HG02588 (cell line): ENCODE data around the gene GORASP1.
A peak's percentile ranks its signal among the peaks of the same experiment; 100 is the strongest.
"Not testable (repeated sequence)": the region's sequence is repeated elsewhere in the genome, so short reads cannot be mapped to it uniquely, and the experiment has no call there.

Source experiments
- ATAC-seq: cut with Tn5 transposase; IDR thresholded peaks from one replicate; pipeline ENCODE4 v1.9.1; 2021; ENCODE audit warnings: mild to moderate bottlenecking, moderate library complexity; ENCODE audit not compliant: unreplicated experiment

The GORASP1 gene

DNA sequence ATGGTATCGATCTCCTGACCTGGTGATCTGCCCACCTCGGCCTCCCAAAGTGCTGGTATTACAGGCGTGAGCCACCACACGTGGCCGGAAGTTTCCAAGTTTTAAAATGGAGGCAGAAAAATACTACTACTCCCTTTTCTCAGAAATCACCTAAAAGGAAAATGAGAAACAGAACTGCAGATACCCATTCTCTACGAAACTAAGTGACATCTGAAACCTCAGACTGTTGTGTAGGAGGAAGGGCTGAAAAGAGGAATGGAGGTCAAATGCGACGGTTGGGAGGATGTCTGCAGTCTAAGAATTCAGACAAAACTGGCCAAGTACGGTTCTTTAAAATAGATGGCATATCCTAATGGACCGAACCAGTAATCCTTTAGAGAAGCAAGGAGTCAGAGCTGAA, 31.5 kb downstream of the GORASP1 start:
- no peak for ATAC-seq

DNA sequence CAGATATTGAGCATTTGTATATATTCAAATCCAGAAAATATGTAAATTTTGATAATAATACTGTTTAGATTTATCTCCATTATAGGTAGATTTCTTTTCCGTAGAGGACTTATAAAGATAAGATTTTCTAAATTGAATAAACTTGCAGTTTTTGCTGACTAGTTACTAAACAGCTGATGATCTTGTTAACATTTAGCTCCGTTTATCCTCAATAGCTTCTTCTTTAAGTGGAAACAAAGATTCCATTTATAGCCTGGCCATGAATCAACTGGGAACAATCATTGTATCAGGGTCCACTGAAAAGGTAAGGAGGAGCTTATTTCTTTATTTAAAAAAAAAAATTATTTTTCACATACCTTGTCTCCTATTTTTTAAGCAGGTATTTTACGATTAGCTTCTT, 38.9 kb downstream of the GORASP1 start:
- ATAC-seq: no peak

GRCh38 chr3:39067286-39067685, 40.1 kb downstream of the GORASP1 start:
- ATAC-seq: no peak

- peak; percentile 97 for ATAC-seq
These were observed 42.2 kb downstream of the GORASP1 start for GRCh38 chr3:39065197-39065596.

DNA sequence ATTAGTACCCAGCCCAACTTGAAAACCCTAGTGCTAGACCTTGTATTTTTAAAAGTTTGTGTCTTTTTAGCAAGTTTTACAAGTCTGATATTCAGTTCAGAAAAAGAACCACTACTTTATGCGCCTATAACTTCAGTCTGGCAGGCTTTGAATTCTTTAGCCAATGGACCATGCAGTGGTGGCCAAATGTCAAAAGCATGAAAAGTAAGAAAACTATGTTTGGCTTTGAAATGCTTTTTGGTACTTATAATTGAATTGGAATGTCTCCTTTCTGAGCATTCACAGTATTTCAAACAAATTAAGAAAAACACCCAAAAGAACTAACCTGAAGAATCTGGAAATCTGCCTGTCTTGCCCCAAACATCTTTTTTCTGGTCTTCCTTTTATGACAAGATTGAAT, 42.8 kb downstream of the GORASP1 start:
- no peak for ATAC-seq

DNA sequence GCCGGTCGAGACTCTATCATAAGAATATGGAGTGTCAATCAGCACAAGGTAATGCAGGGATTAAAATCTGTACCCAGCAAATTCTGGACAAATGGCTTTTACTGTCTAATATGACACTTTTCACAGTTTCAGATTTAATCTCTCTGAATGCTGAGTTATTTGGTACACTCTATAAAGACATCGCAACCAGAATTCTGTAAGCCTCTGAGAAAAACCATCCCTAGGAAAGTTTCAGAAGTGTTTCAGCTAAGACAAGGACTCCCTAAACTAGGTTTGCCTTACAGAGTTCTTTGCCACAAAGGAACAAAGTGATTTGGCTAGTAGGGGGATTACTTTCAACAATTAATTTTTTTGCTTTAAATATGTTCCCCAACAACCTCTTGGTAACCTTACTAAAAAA, 44.3 kb downstream of the GORASP1 start:
- no peak for ATAC-seq

GRCh38 chr3:39062180-39062579, 45.2 kb downstream of the GORASP1 start:
- ATAC-seq: no peak

DNA sequence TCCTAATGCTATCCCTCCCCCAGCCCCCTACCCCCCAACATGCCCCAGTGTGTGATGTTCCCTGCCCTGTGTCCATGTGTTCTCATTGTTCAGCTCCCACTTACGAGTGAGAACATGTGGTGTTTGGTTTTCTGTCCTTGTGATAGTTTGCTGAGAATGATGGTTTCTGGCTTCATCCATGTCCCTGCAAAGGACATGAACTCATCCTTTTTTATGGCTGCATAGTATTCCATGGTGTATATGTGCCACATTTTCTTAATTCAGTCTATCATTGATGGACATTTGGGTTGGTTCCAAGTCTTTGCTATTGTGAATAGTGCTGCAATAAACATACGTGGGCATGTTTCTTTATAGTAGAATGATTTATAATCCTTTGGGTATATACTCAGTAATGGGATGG, 46.2 kb downstream of the GORASP1 start:
- ATAC-seq: not testable (repeated sequence)

GRCh38 chr3:39056151-39056550, 51.3 kb downstream of the GORASP1 start:
- no peak for ATAC-seq

GRCh38 chr3:39053696-39054095, 53.7 kb downstream of the GORASP1 start:
- no peak for ATAC-seq

GRCh38 chr3:39052583-39052982, 54.8 kb downstream of the GORASP1 start:
- ATAC-seq: no peak

DNA sequence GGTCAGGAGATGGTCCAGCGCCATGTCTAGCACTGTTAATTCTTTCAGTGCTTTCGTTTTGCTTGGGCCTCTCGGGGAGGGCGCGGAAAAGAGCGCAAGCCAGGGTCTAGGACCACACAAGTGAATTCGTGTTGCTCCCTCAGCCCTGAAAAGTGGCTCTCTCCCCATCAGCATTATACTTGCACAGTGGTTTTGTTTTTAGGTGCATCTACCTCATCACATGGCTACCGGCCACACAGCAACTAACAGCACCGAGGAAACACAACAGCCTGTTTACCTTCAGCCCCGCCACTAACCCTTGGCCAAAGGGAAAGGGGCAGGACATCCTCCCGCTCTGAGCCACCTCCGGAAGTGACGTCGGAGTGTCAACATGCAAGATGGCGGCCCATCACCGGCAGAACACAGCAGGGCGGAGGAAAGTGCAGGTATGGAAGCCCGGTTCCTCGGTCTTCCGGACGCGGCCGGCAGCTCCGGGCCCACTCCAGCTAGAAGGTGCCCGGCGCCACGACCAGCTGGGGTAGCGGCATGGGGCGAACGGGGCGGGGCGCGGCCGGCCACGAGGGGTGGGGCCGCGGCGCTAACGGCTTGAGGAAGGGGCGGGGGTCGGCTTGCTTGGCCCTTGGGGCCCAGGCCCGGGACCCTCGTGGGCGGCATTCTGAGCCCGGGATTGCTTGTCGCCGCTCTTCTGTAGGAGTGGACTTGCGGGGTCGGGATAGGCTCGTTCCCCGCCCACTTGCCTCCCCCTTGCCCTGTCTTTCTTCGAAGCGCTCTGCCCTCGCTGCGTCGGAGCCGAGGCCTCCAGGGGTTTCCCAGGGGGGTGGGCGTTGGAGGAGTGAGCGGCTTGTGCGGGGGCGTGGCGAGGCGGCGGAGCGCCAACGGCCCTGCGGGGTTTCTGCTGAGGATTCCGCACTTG, 55.5 kb downstream of the GORASP1 start, which contains the start of the genes SCN11A and WDR48:
Gene SCN11A, minus strand, starts transcription at position 296 of the 913 bp plus-strand sequence. CDS start 101,582 bp downstream, outside the sequence.
Gene WDR48, plus strand, starts transcription at position 368 of the 913 bp plus-strand sequence. Its CDS starts 10 bp downstream, at position 378.
- ATAC-seq: peak; percentile 97

DNA sequence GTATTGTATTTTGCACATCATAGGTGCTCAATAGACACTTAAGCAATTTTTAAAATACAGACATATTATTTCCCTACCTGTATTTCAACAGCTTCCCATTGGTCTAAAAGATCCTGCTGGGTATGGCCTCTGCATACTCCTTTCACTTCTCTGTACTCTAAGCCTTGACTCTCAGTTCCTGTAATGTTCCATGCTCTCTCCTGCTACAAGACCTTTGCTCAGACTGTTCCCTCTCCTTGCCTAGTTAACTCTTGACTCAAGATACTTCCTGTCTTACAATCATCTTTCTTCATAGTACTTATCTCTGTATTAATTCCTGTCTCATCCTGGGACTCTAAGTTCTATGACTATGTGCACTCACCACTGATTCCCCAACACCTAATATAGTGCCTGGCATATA, 57.4 kb downstream of the GORASP1 start:
- ATAC-seq: no peak
